Panc1 (cell line): Measurements from ENCODE around the gene COL4A4. TPM values are rescaled to one million over a fixed set of nuclear protein-coding genes. Genes with fewer than 3 reads are reported as not detected.

Experiments
- ATAC-seq: fragments of 200-7000 bp; cut with Tn5 transposase; 2 replicates; pipeline ENCODE4 v1.9.1; 2020; ENCODE audit warnings: mild to moderate bottlenecking, moderate library complexity
- BruUV-seq: library from RNA; stranded (reverse); fragments of 400-500 nt; replicated peaks from 2 replicates; lab custom pipeline; 2021; lab: Mats Ljungman, UMichigan
- CTCF ChIA-PET: fragments of 300-600 bp; sonication (Branson Sonifier 250); formaldehyde crosslinking; loops from one replicate; lab custom pipeline; 2022; ENCODE audit warnings: antibody characterized with exemption; lab: Charles Lee
- POLR2A ChIA-PET: fragments of 300-600 bp; sonication (Branson Sonifier 250); formaldehyde crosslinking; loops from one replicate; lab custom pipeline; 2022; ENCODE audit warnings: antibody characterized with exemption; lab: Charles Lee
- DNase-seq: peaks from one replicate; pipeline ENCODE4 v3.0.0-alpha.2; 2010; ENCODE audit warnings: low read depth, low spot score
- H3K27ac ChIP-seq: 2 replicates; pipeline ENCODE4 v1.5.1; 2011; ENCODE audit warnings: mild to moderate bottlenecking, low read length, inconsistent platforms
- H3K27me3 ChIP-seq: fragments of 200-500 bp; sonication (Bioruptor generic); 2 replicates; pipeline ENCODE4 v1.6.0; 2014; ENCODE audit warnings: low read length, inconsistent platforms; ENCODE audit not compliant: control insufficient read depth, insufficient read depth
- H3K36me3 ChIP-seq: fragments of 200-500 bp; sonication (Bioruptor generic); 2 replicates; pipeline ENCODE4 v1.5.1; 2014; ENCODE audit warnings: inconsistent platforms, mild to moderate bottlenecking, low read length, moderate library complexity; ENCODE audit not compliant: control insufficient read depth, insufficient read depth
- H3K4me1 ChIP-seq: 2 replicates; pipeline ENCODE4 v1.5.1; 2011; ENCODE audit warnings: inconsistent platforms, mild to moderate bottlenecking, low read length, moderate library complexity; ENCODE audit not compliant: control insufficient read depth, insufficient read depth
- H3K4me3 ChIP-seq, 2 experiments: 2 replicates each; pipeline ENCODE4 v1.5.1; 2011 to 2012; ENCODE audit warnings: low read depth in 2 of 2, low read length in 2 of 2, mild to moderate bottlenecking in 2 of 2, inconsistent platforms in 1 of 2, moderate library complexity in 1 of 2
- H3K9me3 ChIP-seq: fragments of 200-500 bp; sonication (Bioruptor generic); 2 replicates; pipeline ENCODE4 v1.5.1; 2014; ENCODE audit warnings: low read depth, mild to moderate bottlenecking, inconsistent platforms, low read length, moderate library complexity; ENCODE audit not compliant: control insufficient read depth, insufficient read depth
- POLR2AphosphoS5 ChIP-seq: IDR thresholded peaks from 2 replicates; pipeline ENCODE4 v1.6.1; 2012; ENCODE audit warnings: mild to moderate bottlenecking, low read depth, low read length, moderate library complexity
- SIN3A ChIP-seq: IDR thresholded peaks from 2 replicates; pipeline ENCODE4 v1.6.1; 2012; ENCODE audit warnings: low read depth, mild to moderate bottlenecking, low read length, moderate library complexity, borderline replicate concordance; ENCODE audit not compliant: insufficient read depth
- TCF7L2 ChIP-seq: IDR thresholded peaks from 2 replicates; pipeline ENCODE4 v1.6.1; 2011; ENCODE audit warnings: mild to moderate bottlenecking, low read depth, low read length, inconsistent platforms
- in situ Hi-C: cut with HindIII; loops from 2 replicates; pipeline ENCODE4 v1.10.0; 2016; ENCODE audit warnings: low sequenced_read_pairs, low pct_unique_long_range_greater_than_20kb
- intact Hi-C: fragments of 100-400 bp; cut with micrococcal nuclease; formaldehyde crosslinking; loops from one replicate; pipeline ENCODE4 v1.10.0; 2022; ENCODE audit not compliant: unreplicated experiment
- total RNA-seq: library from RNA; stranded (reverse); gene quantifications from one replicate; pipeline ENCODE4 v1.2.1, GENCODE V29; 2021; ENCODE audit not compliant: unreplicated experiment
- TF ChIP-seq, protein P1 (sequence below), 2 experiments: IDR thresholded peaks; 2 replicates each; pipeline ENCODE4 v1.6.1; 2011 to 2012; ENCODE audit warnings: low read depth in 2 of 2, control low read depth in 1 of 2, low read length in 1 of 2, mild to moderate bottlenecking in 1 of 2, moderate library complexity in 1 of 2; ENCODE audit not compliant: insufficient read depth in 1 of 2
- TF ChIP-seq, protein P2 (sequence below): fragments of 450-650 bp; IDR thresholded peaks from 2 replicates; pipeline ENCODE4 v1.5.1; 2017; ENCODE audit warnings: mild to moderate bottlenecking

Gene COL4A4
- total RNA-seq, 1 experiment from 2014 or later, result 0.13 TPM

DNA sequence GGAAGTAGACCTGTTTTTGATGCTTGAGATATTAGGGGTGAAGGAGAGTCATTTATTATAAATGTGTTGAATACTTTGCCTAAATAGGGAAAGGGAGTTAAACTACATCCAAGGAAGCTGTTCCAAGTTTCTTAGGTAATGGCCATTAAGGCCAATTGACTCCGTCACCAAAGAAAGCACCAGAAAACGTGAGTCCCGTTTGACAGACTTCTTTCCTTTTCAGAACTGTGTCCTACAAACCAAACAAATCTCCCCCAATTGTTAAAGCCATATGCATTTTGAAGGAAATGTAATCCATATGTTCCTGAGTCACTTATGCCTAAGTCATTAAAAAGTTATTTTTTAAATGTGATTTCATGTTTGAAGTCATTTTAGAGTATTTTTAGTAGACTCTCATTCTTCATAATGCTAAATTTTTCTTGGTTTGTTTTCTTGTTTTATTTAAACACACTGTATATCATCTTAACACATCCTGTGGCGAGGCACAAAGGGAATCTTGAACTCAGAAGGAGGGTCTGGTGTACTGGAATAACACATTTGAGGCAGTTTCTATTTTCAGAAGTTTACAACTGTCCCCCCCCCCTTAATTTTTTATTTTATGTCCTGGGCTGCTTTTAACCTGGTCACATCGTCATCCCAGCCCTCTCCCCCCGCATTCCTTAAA, 194.5 kb downstream of the COL4A4 start:
- DNase-seq, result no peak
- H3K4me3 ChIP-seq, result no peak overlapping the region
- TF ChIP-seq, protein P1, sequence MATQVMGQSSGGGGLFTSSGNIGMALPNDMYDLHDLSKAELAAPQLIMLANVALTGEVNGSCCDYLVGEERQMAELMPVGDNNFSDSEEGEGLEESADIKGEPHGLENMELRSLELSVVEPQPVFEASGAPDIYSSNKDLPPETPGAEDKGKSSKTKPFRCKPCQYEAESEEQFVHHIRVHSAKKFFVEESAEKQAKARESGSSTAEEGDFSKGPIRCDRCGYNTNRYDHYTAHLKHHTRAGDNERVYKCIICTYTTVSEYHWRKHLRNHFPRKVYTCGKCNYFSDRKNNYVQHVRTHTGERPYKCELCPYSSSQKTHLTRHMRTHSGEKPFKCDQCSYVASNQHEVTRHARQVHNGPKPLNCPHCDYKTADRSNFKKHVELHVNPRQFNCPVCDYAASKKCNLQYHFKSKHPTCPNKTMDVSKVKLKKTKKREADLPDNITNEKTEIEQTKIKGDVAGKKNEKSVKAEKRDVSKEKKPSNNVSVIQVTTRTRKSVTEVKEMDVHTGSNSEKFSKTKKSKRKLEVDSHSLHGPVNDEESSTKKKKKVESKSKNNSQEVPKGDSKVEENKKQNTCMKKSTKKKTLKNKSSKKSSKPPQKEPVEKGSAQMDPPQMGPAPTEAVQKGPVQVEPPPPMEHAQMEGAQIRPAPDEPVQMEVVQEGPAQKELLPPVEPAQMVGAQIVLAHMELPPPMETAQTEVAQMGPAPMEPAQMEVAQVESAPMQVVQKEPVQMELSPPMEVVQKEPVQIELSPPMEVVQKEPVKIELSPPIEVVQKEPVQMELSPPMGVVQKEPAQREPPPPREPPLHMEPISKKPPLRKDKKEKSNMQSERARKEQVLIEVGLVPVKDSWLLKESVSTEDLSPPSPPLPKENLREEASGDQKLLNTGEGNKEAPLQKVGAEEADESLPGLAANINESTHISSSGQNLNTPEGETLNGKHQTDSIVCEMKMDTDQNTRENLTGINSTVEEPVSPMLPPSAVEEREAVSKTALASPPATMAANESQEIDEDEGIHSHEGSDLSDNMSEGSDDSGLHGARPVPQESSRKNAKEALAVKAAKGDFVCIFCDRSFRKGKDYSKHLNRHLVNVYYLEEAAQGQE (IDR thresholded peaks at IDR 0.05; ENCODE audit: insufficient read depth in 1 of 2, low read depth in 2 of 2, low read length in 1 of 2), result no peak
- no peak for TF ChIP-seq POLR2AphosphoS5
- TF ChIP-seq, protein P2, sequence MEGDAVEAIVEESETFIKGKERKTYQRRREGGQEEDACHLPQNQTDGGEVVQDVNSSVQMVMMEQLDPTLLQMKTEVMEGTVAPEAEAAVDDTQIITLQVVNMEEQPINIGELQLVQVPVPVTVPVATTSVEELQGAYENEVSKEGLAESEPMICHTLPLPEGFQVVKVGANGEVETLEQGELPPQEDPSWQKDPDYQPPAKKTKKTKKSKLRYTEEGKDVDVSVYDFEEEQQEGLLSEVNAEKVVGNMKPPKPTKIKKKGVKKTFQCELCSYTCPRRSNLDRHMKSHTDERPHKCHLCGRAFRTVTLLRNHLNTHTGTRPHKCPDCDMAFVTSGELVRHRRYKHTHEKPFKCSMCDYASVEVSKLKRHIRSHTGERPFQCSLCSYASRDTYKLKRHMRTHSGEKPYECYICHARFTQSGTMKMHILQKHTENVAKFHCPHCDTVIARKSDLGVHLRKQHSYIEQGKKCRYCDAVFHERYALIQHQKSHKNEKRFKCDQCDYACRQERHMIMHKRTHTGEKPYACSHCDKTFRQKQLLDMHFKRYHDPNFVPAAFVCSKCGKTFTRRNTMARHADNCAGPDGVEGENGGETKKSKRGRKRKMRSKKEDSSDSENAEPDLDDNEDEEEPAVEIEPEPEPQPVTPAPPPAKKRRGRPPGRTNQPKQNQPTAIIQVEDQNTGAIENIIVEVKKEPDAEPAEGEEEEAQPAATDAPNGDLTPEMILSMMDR, result no peak
- ChIA-PET POLR2A (interaction anchor here (0.6 kb wide), 1 partner anchor 135 kb away, joined by 13 read pairs; no protein-coding TSS in a partner anchor), CTCF (no interaction called here)
- ATAC-seq, result no peak
- no peaks in the 10 kb centered on the region for H3K9me3 ChIP-seq
- H3K4me1 ChIP-seq, result no peaks in the 10 kb centered on the region
- in situ Hi-C loops, result no loop called here
- H3K27me3 ChIP-seq, result no peaks in the 10 kb centered on the region
- intact Hi-C loops, result no loop called here
- no peaks in the 10 kb centered on the region for H3K36me3 ChIP-seq
- no peak overlapping the region for H3K27ac ChIP-seq
- no TSS peak for BruUV-seq

DNA sequence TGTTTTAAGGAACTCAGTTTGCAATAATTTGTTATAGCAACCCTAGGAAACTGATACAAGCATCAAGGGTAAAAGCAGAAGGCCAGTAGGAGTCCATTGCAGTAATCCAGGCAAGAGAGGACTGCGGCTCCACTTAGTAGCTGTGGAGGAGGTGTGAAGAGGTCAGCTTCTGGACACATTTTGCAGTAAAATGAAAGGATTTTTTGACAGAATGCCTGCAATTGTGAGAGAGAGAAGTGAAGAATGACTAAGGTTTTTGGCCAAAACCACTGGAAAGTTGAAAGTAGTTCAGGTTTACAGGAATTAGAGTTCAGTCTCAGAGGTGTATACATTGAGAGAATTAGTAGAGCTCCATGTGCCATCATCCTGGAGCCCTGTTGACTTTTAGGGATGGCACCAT, 198.6 kb downstream of the COL4A4 start:
- CTCF ChIA-PET, result no interaction called here
- no TSS peak for BruUV-seq
- intact Hi-C loops, result no loop called here

More for the DNA sequence above, 198.6 kb downstream of the COL4A4 start:
- H3K4me1 ChIP-seq, result no peaks in the 10 kb centered on the region
- POLR2A ChIA-PET, result no interaction called here
- DNase-seq (no peak), ATAC-seq (no peak)
- H3K27me3 ChIP-seq, result no peaks in the 10 kb centered on the region
- H3K4me3 ChIP-seq, result no peak overlapping the region
- in situ Hi-C loops, result no loop called here
- TF ChIP-seq, protein P2, result no peak
- TF ChIP-seq, protein P1 (IDR thresholded peaks at IDR 0.05; ENCODE audit: insufficient read depth in 1 of 2, low read depth in 2 of 2, low read length in 1 of 2), result no peak
- TF ChIP-seq SIN3A (no peak), POLR2AphosphoS5 (no peak), TCF7L2 (no peak)
- H3K9me3 ChIP-seq, result no peaks in the 10 kb centered on the region
- no peaks in the 10 kb centered on the region for H3K36me3 ChIP-seq
- H3K27ac ChIP-seq, result no peak overlapping the region
